WTC11 (cell line): ENCODE results near the gene TBL1XR1. TPM values are rescaled to one million over a fixed set of nuclear protein-coding genes. Genes with fewer than 3 reads are reported as not detected.

ENCODE experiments used
- ATAC-seq: fragments of 200-7000 bp; cut with Tn5 transposase; 2 replicates; pipeline ENCODE4 v1.10.0; 2021; ENCODE audit warnings: mild to moderate bottlenecking, moderate library complexity
- CTCF ChIA-PET: fragments of 300-600 bp; sonication (Branson Sonifier 250); formaldehyde crosslinking; loops from one replicate; lab custom pipeline; 2021; ENCODE audit warnings: antibody characterized with exemption; lab: Charles Lee
- POLR2A ChIA-PET: fragments of 350-600 bp; sonication (Branson Sonifier 250); formaldehyde crosslinking; loops from one replicate; lab custom pipeline; 2021; ENCODE audit warnings: antibody characterized with exemption; lab: Charles Lee
- DNase-seq: peaks from one replicate; pipeline ENCODE4 v3.0.0; 2021; ENCODE audit warnings: low spot score
- H3K27ac Mint-ChIP-seq: 2 replicates; pipeline ENCODE4 v1.8.0; 2021; ENCODE audit warnings: mixed read lengths
- H3K27me3 Mint-ChIP-seq: 2 replicates; pipeline ENCODE4 v1.8.0; 2021; ENCODE audit warnings: low read depth, mild to moderate bottlenecking, moderate library complexity, mixed read lengths
- H3K36me3 Mint-ChIP-seq: 2 replicates; pipeline ENCODE4 v1.8.0; 2021; ENCODE audit warnings: mixed read lengths
- H3K4me1 Mint-ChIP-seq: 2 replicates; pipeline ENCODE4 v1.8.0; 2022; ENCODE audit warnings: mixed read lengths
- H3K4me3 Mint-ChIP-seq: 2 replicates; pipeline ENCODE4 v1.8.0; 2021; ENCODE audit warnings: mild to moderate bottlenecking, moderate library complexity, mixed read lengths
- H3K9me3 Mint-ChIP-seq: 2 replicates; pipeline ENCODE4 v1.8.0; 2021; ENCODE audit warnings: mixed read lengths
- AR ChIP-seq: fragments of 250-450 bp; sonication (Bioruptor Pico); IDR thresholded peaks from 2 replicates; pipeline ENCODE4 v1.9.0; 2021; ENCODE audit warnings: mild to moderate bottlenecking
- CBFB ChIP-seq: sonication (generic); formaldehyde crosslinking; IDR thresholded peaks from 2 replicates; pipeline ENCODE4 v1.8.1; 2022; ENCODE audit warnings: mild to moderate bottlenecking, low read depth, missing genetic modification reagents
- ELF4 ChIP-seq: sonication (generic); formaldehyde crosslinking; IDR thresholded peaks from 2 replicates; pipeline ENCODE4 v1.8.1; 2022; ENCODE audit warnings: low read depth, mild to moderate bottlenecking, moderate library complexity, missing genetic modification reagents
- EMX1 ChIP-seq: fragments of 250-450 bp; sonication (Bioruptor Pico); IDR thresholded peaks from 2 replicates; pipeline ENCODE4 v1.8.0; 2021; ENCODE audit warnings: mild to moderate bottlenecking
- FOXJ3 ChIP-seq: sonication (generic); formaldehyde crosslinking; IDR thresholded peaks from 2 replicates; pipeline ENCODE4 v1.9.0; 2021; ENCODE audit warnings: missing genetic modification reagents, mild to moderate bottlenecking, borderline replicate concordance
- JAZF1 ChIP-seq: fragments of 250-450 bp; sonication (Bioruptor Pico); IDR thresholded peaks from 2 replicates; pipeline ENCODE4 v1.9.0; 2021; ENCODE audit warnings: moderate library complexity, mild to moderate bottlenecking, inconsistent platforms
- RORB ChIP-seq: fragments of 250-450 bp; sonication (Bioruptor Pico); IDR thresholded peaks from 2 replicates; pipeline ENCODE4 v1.9.0; 2021; ENCODE audit warnings: mild to moderate bottlenecking
- ZNF121 ChIP-seq: sonication (generic); formaldehyde crosslinking; IDR thresholded peaks from 2 replicates; pipeline ENCODE4 v1.8.0; 2023; ENCODE audit warnings: missing genetic modification reagents
- ZNF396 ChIP-seq: fragments of 250-450 bp; sonication (Bioruptor Pico); IDR thresholded peaks from 2 replicates; pipeline ENCODE4 v1.8.0; 2021; ENCODE audit warnings: mild to moderate bottlenecking, moderate library complexity, borderline replicate concordance
- ZNF425 ChIP-seq: fragments of 250-450 bp; sonication (Bioruptor Pico); conservative IDR thresholded peaks from 2 replicates; pipeline ENCODE4 v1.9.0; 2021; ENCODE audit warnings: mild to moderate bottlenecking
- total RNA-seq: library from RNA; stranded (reverse); gene quantifications from 3 replicates; pipeline ENCODE4 v1.2.3, GENCODE V29; 2021
- TF ChIP-seq, protein P1 (sequence below): sonication (generic); formaldehyde crosslinking; IDR thresholded peaks from 2 replicates; pipeline ENCODE4 v1.8.1; 2023; ENCODE audit warnings: mild to moderate bottlenecking, missing genetic modification reagents
- TF ChIP-seq, protein P2 (sequence below): sonication (generic); formaldehyde crosslinking; IDR thresholded peaks from 2 replicates; pipeline ENCODE4 v1.8.1; 2022; ENCODE audit warnings: missing genetic modification reagents, borderline replicate concordance
- TF ChIP-seq, protein P3 (sequence below): sonication (generic); formaldehyde crosslinking; conservative IDR thresholded peaks from 2 replicates; pipeline ENCODE4 v1.8.1; 2023; ENCODE audit warnings: mild to moderate bottlenecking, low read depth, missing genetic modification reagents, moderate library complexity
- TF ChIP-seq, protein P4 (sequence below): sonication (generic); formaldehyde crosslinking; conservative IDR thresholded peaks from 2 replicates; pipeline ENCODE4 v1.8.1; 2022; ENCODE audit warnings: mild to moderate bottlenecking, missing genetic modification reagents
- TF ChIP-seq, protein P5 (sequence below): fragments of 250-450 bp; sonication (Bioruptor Pico); IDR thresholded peaks from 2 replicates; pipeline ENCODE4 v2.1.2; 2022; ENCODE audit warnings: mild to moderate bottlenecking, moderate library complexity
- TF ChIP-seq, protein P6 (sequence below): sonication (generic); formaldehyde crosslinking; IDR thresholded peaks from 2 replicates; pipeline ENCODE4 v1.8.0; 2022; ENCODE audit warnings: missing genetic modification reagents

Gene TBL1XR1
- total RNA-seq, 1 experiment from 2014 or later, result 148 TPM

GRCh38 chr3:177144922-177145321 lies 52.4 kb downstream of the TBL1XR1 start:
- DNase-seq (no peak), ATAC-seq (no peak)
- Mint-ChIP-seq H3K4me3 (no peak overlapping the region), H3K4me1 (peaks cover 64% of the 10 kb centered on the region), H3K27me3 (no peaks in the 10 kb centered on the region), H3K36me3 (no peaks in the 10 kb centered on the region), H3K27ac (peak overlapping the region; percentile 5; the same call in 1 of the 2 replicates), H3K9me3 (no peaks in the 10 kb centered on the region)
- TF ChIP-seq FOXJ3, result no peak
- TF ChIP-seq ZNF425 (CRISPR knock-in tag), result no peak
- TF ChIP-seq, protein P1, sequence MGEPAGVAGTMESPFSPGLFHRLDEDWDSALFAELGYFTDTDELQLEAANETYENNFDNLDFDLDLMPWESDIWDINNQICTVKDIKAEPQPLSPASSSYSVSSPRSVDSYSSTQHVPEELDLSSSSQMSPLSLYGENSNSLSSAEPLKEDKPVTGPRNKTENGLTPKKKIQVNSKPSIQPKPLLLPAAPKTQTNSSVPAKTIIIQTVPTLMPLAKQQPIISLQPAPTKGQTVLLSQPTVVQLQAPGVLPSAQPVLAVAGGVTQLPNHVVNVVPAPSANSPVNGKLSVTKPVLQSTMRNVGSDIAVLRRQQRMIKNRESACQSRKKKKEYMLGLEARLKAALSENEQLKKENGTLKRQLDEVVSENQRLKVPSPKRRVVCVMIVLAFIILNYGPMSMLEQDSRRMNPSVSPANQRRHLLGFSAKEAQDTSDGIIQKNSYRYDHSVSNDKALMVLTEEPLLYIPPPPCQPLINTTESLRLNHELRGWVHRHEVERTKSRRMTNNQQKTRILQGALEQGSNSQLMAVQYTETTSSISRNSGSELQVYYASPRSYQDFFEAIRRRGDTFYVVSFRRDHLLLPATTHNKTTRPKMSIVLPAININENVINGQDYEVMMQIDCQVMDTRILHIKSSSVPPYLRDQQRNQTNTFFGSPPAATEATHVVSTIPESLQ, result no peak
- TF ChIP-seq CBFB (CRISPR knock-in tag), result no peak
- TF ChIP-seq, protein P2, sequence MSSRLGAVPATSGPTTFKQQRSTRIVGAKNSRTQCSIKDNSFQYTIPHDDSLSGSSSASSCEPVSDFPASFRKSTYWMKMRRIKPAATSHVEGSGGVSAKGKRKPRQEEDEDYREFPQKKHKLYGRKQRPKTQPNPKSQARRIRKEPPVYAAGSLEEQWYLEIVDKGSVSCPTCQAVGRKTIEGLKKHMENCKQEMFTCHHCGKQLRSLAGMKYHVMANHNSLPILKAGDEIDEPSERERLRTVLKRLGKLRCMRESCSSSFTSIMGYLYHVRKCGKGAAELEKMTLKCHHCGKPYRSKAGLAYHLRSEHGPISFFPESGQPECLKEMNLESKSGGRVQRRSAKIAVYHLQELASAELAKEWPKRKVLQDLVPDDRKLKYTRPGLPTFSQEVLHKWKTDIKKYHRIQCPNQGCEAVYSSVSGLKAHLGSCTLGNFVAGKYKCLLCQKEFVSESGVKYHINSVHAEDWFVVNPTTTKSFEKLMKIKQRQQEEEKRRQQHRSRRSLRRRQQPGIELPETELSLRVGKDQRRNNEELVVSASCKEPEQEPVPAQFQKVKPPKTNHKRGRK (CRISPR knock-in tag), result no peak
- no peak for TF ChIP-seq EMX1 (CRISPR knock-in tag)
- TF ChIP-seq, protein P3, sequence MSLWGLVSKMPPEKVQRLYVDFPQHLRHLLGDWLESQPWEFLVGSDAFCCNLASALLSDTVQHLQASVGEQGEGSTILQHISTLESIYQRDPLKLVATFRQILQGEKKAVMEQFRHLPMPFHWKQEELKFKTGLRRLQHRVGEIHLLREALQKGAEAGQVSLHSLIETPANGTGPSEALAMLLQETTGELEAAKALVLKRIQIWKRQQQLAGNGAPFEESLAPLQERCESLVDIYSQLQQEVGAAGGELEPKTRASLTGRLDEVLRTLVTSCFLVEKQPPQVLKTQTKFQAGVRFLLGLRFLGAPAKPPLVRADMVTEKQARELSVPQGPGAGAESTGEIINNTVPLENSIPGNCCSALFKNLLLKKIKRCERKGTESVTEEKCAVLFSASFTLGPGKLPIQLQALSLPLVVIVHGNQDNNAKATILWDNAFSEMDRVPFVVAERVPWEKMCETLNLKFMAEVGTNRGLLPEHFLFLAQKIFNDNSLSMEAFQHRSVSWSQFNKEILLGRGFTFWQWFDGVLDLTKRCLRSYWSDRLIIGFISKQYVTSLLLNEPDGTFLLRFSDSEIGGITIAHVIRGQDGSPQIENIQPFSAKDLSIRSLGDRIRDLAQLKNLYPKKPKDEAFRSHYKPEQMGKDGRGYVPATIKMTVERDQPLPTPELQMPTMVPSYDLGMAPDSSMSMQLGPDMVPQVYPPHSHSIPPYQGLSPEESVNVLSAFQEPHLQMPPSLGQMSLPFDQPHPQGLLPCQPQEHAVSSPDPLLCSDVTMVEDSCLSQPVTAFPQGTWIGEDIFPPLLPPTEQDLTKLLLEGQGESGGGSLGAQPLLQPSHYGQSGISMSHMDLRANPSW (CRISPR knock-in tag), result no peak
- TF ChIP-seq, protein P4, sequence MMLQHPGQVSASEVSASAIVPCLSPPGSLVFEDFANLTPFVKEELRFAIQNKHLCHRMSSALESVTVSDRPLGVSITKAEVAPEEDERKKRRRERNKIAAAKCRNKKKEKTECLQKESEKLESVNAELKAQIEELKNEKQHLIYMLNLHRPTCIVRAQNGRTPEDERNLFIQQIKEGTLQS, result no peak
- no peak for TF ChIP-seq ZNF396 (CRISPR knock-in tag)
- no peak for TF ChIP-seq JAZF1
- ChIA-PET CTCF (no interaction called here), POLR2A (interaction anchor here (0.5 kb wide), 1 partner anchor 13 kb away, joined by 5 read pairs; no protein-coding TSS in a partner anchor)

DNA sequence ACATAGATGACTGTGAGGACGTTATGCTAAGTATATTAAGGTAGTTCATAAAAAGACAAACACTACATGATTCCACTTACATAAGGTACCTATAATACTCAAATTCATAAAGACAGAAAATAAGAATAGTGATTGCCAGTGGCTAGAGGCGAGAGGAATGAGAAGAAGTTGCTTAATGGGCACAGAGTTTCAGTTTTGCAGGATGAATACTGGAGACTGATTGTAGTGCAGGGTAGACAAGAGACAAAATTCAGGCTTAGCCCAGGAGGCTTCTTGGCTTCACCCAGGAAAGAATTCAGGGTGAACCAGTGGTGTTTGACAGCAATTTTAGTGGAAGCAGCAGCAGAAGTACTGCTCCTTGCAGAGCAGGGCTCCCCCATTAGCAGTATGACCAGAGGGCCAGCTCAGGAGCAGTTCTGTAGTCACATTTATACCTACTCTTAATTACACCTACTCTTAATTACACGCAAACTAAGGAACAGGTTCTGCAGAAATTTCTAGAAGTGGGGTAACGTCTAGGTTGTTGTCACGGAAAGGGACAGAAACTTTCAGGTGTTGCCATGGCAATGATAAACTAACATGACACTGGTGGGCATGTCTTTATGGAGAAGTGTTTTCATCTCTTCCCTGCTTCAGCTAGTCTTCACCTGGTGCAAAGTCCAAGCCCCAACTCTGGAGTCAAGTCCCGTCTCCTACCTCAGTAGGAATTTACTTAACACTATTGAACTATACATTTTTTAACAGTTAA lies 55.2 kb downstream of the TBL1XR1 start:
- no peak for DNase-seq
- H3K36me3 Mint-ChIP-seq, result no peaks in the 10 kb centered on the region
- no peak overlapping the region for H3K4me3 Mint-ChIP-seq
- H3K27me3 Mint-ChIP-seq, result no peaks in the 10 kb centered on the region
- 0 out of 2 replicates have a peak overlapping the region, but pooled peaks have one; percentile 7 for H3K27ac Mint-ChIP-seq
- TF ChIP-seq, protein P4, result no peak
- TF ChIP-seq ELF4 (no peak), ZNF121 (no peak), AR (CRISPR knock-in tag) (no peak), RORB (CRISPR knock-in tag) (no peak)
- TF ChIP-seq, protein P5, sequence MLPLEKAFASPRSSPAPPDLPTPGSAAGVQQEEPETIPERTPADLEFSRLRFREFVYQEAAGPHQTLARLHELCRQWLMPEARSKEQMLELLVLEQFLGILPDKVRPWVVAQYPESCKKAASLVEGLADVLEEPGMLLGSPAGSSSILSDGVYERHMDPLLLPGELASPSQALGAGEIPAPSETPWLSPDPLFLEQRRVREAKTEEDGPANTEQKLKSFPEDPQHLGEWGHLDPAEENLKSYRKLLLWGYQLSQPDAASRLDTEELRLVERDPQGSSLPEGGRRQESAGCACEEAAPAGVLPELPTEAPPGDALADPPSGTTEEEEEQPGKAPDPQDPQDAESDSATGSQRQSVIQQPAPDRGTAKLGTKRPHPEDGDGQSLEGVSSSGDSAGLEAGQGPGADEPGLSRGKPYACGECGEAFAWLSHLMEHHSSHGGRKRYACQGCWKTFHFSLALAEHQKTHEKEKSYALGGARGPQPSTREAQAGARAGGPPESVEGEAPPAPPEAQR (CRISPR knock-in tag), result no peak
- TF ChIP-seq, protein P6, sequence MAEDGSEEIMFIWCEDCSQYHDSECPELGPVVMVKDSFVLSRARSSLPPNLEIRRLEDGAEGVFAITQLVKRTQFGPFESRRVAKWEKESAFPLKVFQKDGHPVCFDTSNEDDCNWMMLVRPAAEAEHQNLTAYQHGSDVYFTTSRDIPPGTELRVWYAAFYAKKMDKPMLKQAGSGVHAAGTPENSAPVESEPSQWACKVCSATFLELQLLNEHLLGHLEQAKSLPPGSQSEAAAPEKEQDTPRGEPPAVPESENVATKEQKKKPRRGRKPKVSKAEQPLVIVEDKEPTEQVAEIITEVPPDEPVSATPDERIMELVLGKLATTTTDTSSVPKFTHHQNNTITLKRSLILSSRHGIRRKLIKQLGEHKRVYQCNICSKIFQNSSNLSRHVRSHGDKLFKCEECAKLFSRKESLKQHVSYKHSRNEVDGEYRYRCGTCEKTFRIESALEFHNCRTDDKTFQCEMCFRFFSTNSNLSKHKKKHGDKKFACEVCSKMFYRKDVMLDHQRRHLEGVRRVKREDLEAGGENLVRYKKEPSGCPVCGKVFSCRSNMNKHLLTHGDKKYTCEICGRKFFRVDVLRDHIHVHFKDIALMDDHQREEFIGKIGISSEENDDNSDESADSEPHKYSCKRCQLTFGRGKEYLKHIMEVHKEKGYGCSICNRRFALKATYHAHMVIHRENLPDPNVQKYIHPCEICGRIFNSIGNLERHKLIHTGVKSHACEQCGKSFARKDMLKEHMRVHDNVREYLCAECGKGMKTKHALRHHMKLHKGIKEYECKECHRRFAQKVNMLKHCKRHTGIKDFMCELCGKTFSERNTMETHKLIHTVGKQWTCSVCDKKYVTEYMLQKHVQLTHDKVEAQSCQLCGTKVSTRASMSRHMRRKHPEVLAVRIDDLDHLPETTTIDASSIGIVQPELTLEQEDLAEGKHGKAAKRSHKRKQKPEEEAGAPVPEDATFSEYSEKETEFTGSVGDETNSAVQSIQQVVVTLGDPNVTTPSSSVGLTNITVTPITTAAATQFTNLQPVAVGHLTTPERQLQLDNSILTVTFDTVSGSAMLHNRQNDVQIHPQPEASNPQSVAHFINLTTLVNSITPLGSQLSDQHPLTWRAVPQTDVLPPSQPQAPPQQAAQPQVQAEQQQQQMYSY (CRISPR knock-in tag), result no peak
- ATAC-seq, result peak; percentile 15; the same call in 1 of the 2 replicates
- no peaks in the 10 kb centered on the region for H3K9me3 Mint-ChIP-seq
- peaks cover 72% of the 10 kb centered on the region for H3K4me1 Mint-ChIP-seq
- ChIA-PET CTCF (no interaction called here), POLR2A (no interaction called here)
